K562 (cell line): Measurements from ENCODE around the gene PDE8A. TPM values are rescaled to one million over a fixed set of nuclear protein-coding genes. Genes with fewer than 3 reads are reported as not detected.

Experiments used
- ATAC-seq: fragments of 200-7000 bp; cut with Tn5 transposase; 3 replicates; pipeline ENCODE4 v1.9.1; 2020; ENCODE audit warnings: moderate library complexity
- BruUV-seq: library from RNA; stranded (reverse); fragments of 400-500 nt; replicated peaks from 2 replicates; lab custom pipeline; 2021; lab: Mats Ljungman, UMichigan
- CTCF ChIA-PET: fragments of 300-600 bp; formaldehyde crosslinking; extraction: SDS; loops from one replicate; lab custom pipeline; 2021; ENCODE audit warnings: low intra/inter-chr PET ratio; lab: Yijun Ruan, JAX
- POLR2A ChIA-PET: fragments of 300-600, 350-650 bp; sonication (Branson Sonifier 250); formaldehyde crosslinking; extraction: SDS; loops from one replicate; lab custom pipeline; 2021; ENCODE audit warnings: antibody characterized with exemption, inconsistent platforms; lab: Yijun Ruan, JAX
- DNase-seq, 4 experiments: peaks; one replicate each; pipeline versions ENCODE4 v3.0.0 to v3.0.0-alpha.2; 2011 to 2018; ENCODE audit warnings: low spot score in 3 of 4, mixed read lengths in 3 of 4; ENCODE audit errors: extremely low read depth in 1 of 4
- FAIRE-seq: peaks from 2 replicates; lab custom pipeline; 2011; peaks lifted over from hg19 to GRCh38; lab: Jason Lieb, UNC
- H2AFZ ChIP-seq: 2 replicates; pipeline ENCODE4 v1.6.0; 2011; ENCODE audit warnings: low read depth, low read length, control low read depth, inconsistent platforms
- H3K27ac ChIP-seq: fragments of 200-600 bp; 3 replicates; pipeline ENCODE4 v1.8.0; 2011; ENCODE audit warnings: low read depth, mild to moderate bottlenecking, control low read depth, inconsistent platforms, low read length, moderate library complexity, mixed read lengths; ENCODE audit errors: extremely low read depth
- H3K27me3 ChIP-seq, 2 experiments: fragments of 300-600 bp in 1 of 2; 2 replicates in 1 of 2; 3 replicates in 1 of 2; pipeline versions ENCODE4 v1.6.0 to v1.8.0; 2011; ENCODE audit warnings: inconsistent platforms in 2 of 2, low read length in 2 of 2, mild to moderate bottlenecking in 1 of 2, mixed read lengths in 1 of 2, moderate library complexity in 1 of 2; ENCODE audit not compliant: control insufficient read depth in 2 of 2, insufficient read depth in 2 of 2
- H3K36me3 ChIP-seq: fragments of 300-600 bp; 3 replicates; pipeline ENCODE4 v1.8.0; 2011; ENCODE audit warnings: mild to moderate bottlenecking, low read length, inconsistent platforms; ENCODE audit not compliant: control insufficient read depth, insufficient read depth
- H3K4me1 ChIP-seq, 2 experiments: fragments of 200-600 bp in 1 of 2; replicated peaks in 1 of 2; 2 replicates in 1 of 2; 3 replicates in 1 of 2; pipeline versions ENCODE4 v1.5.1 to v1.8.0; 2011; ENCODE audit warnings: inconsistent platforms in 2 of 2, low read length in 2 of 2, mild to moderate bottlenecking in 1 of 2, mixed read lengths in 1 of 2, moderate library complexity in 1 of 2; ENCODE audit not compliant: control insufficient read depth in 2 of 2, insufficient read depth in 2 of 2
- H3K4me2 ChIP-seq: 2 replicates; pipeline ENCODE4 v1.6.1; 2011; ENCODE audit warnings: low read length, control low read depth, inconsistent platforms, mixed read lengths; ENCODE audit not compliant: insufficient read depth
- H3K4me3 ChIP-seq: fragments of 200-600 bp; sonication (generic), shearing (Covaris generic); 2 replicates; pipeline ENCODE4 v1.5.1; 2016; ENCODE audit warnings: control low read depth, inconsistent platforms
- H3K79me2 ChIP-seq: fragments of 200-600 bp; 3 replicates; pipeline ENCODE4 v1.8.0; 2011; ENCODE audit warnings: low read length, inconsistent platforms; ENCODE audit not compliant: control insufficient read depth, insufficient read depth
- H3K9ac ChIP-seq, 2 experiments: 2 replicates each; pipeline versions ENCODE4 v1.6.0 to v1.6.1; 2011; ENCODE audit warnings: low read depth in 2 of 2, low read length in 2 of 2, control low read depth in 1 of 2, inconsistent platforms in 1 of 2, mild to moderate bottlenecking in 1 of 2, mixed read lengths in 1 of 2; ENCODE audit not compliant: insufficient read depth in 1 of 2
- H3K9me1 ChIP-seq: one replicate; pipeline ENCODE4 v1.6.0; 2011; ENCODE audit warnings: inconsistent platforms, mild to moderate bottlenecking, low read length, moderate library complexity; ENCODE audit not compliant: control insufficient read depth, insufficient read depth
- H3K9me3 ChIP-seq: replicated peaks from 2 replicates; pipeline ENCODE4 v1.5.1; 2011; ENCODE audit warnings: low read depth, low read length, inconsistent platforms; ENCODE audit not compliant: control insufficient read depth, insufficient read depth
- H4K20me1 ChIP-seq: replicated peaks from 2 replicates; pipeline ENCODE4 v1.6.1; 2011; ENCODE audit warnings: low read length, inconsistent platforms, mixed read lengths; ENCODE audit not compliant: control insufficient read depth, insufficient read depth
- GTF2A2 ChIP-seq: IDR thresholded peaks from 2 replicates; pipeline ENCODE4 v1.6.1; 2016; ENCODE audit warnings: mild to moderate bottlenecking, missing genetic modification characterization, missing compliant biosample characterization
- NCOR1 ChIP-seq: fragments of 450-650 bp; IDR thresholded peaks from 2 replicates; pipeline ENCODE4 v1.6.1; 2016; ENCODE audit warnings: mild to moderate bottlenecking, moderate library complexity
- SNAPC5 ChIP-seq: fragments of 250-450 bp; sonication (Bioruptor Pico); IDR thresholded peaks from 2 replicates; pipeline ENCODE4 v1.8.0; 2021; ENCODE audit warnings: moderate library complexity, mild to moderate bottlenecking, inconsistent platforms
- TAF7 ChIP-seq: fragments of 450-650 bp; IDR thresholded peaks from 2 replicates; pipeline ENCODE4 v1.6.1; 2016; ENCODE audit warnings: missing genetic modification characterization, missing compliant biosample characterization
- ZNF324 ChIP-seq: fragments of 250-450 bp; sonication (Bioruptor Pico); IDR thresholded peaks from 2 replicates; pipeline ENCODE4 v1.4.0; 2020; ENCODE audit warnings: mild to moderate bottlenecking
- WGBS: fragments of 100-300 bp; shearing (Covaris generic); methylation state at CpG from one replicate; pipeline ENCODE4 v1.1.6; 2016; ENCODE audit warnings: low coverage, mixed read lengths; ENCODE audit not compliant: insufficient coverage; ENCODE audit errors: missing lambda C conversion rate; 5-methylcytosine and 5-hydroxymethylcytosine counted together
- in situ Hi-C: fragments of 300-500 bp; cut with MboI; formaldehyde crosslinking; loops from 4 replicates; pipeline ENCODE4 v1.15.0; 2018; ENCODE audit warnings: inconsistent platforms, mixed read lengths
- intact Hi-C: fragments of 100-400 bp; cut with micrococcal nuclease; formaldehyde crosslinking; loops from 2 replicates; pipeline ENCODE4 v1.14.2; 2022
- polyA plus RNA-seq, 8 experiments: library from polyadenylated mRNA; depleted of rRNA in 4 of 8; stranded (reverse) in 5 of 8; unstranded in 3 of 8; fragments of >200 nt; fragmentation: Nextera tagmentation in 2 of 8; fragmentation: Illumina TruSeq in 1 of 8; extraction: Ambion mirVana in 2 of 8; extraction: Trizol in 1 of 8; gene quantifications; 2 replicates each; pipeline versions ENCODE4 v1.2.1 to v1.2.3, GENCODE V29; 2011 to 2014; ENCODE audit warnings: inconsistent platforms in 1 of 8, missing spikeins in 1 of 8
- total RNA-seq, 7 experiments: library from RNA; depleted of rRNA in 6 of 7; stranded (reverse); fragments of >200 nt in 6 of 7; fragmentation: Illumina TruSeq in 2 of 7; extraction: Trizol in 2 of 7; gene quantifications; 2 replicates each; pipeline versions ENCODE4 v1.2.1 to v1.2.3, GENCODE V29; 2011 to 2021; ENCODE audit warnings: low replicate concordance in 1 of 7
- TF ChIP-seq, protein P1 (sequence below): fragments of 250-450 bp; sonication (Bioruptor Pico); IDR thresholded peaks from 2 replicates; pipeline ENCODE4 v1.9.0; 2021; ENCODE audit warnings: mild to moderate bottlenecking, inconsistent platforms

Gene PDE8A
- total and polyA plus RNA-seq, 9 of the 15 experiments (the other 6 are each of a cell fraction or from before 2014, with no cell fraction given), result 5.9 to 40.3 (median 19.8) TPM

DNA sequence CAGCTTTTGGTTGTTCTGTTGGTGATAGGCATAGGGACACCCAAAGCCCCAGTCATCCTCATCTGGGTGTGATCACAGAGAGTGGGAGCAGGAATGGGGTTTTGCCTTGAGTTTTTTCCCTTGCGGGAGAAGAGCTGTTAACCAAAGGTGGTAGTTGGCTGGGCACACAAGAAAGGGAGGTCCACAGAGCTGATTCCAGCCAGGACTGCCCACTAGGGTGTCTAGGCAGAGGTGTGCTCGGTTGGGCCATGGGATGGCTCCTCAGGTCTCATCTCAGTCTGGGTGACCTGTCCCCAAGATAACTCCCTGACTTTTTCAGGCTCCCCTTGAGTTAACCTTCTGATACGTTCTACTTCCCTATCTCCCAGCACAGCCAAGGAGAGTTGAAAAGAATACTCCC lies 134.8 kb downstream of the PDE8A start:
- H2AFZ ChIP-seq, result no peak overlapping the region
- H3K9me3 ChIP-seq, result no peaks in the 10 kb centered on the region
- no peaks in the 10 kb centered on the region for H3K79me2 ChIP-seq
- in situ Hi-C loops (no loop called here), intact Hi-C loops (loop anchor here (5.0 kb wide), 1 partner anchor 54 kb away; no protein-coding TSS in a partner anchor)
- no peak for TF ChIP-seq ZNF324 (CRISPR knock-in tag)
- H3K9ac ChIP-seq, result no peak overlapping the region
- ChIA-PET CTCF (no interaction called here), POLR2A (interaction anchor here (0.7 kb wide), 1 partner anchor 133 kb away, joined by 4 read pairs; no protein-coding TSS in a partner anchor)
- H3K4me1 ChIP-seq, result peaks cover 8 to 30% of the 10 kb centered on the region in 2 experiments; a peak in 3 of 5 replicates
- peak; percentile 5; the same call in 1 of the 3 replicates for ATAC-seq
- H3K27me3 ChIP-seq, result no peaks in the 10 kb centered on the region
- 78% methylated on average over 3 of the region's 3 CpGs for WGBS
- H3K4me3 ChIP-seq, result no peak overlapping the region
- H3K36me3 ChIP-seq, result peaks cover 51% of the 10 kb centered on the region
- H3K9me1 ChIP-seq, result no peaks in the 10 kb centered on the region
- no peak overlapping the region for H3K4me2 ChIP-seq
- H3K27ac ChIP-seq, result no peak overlapping the region
- BruUV-seq, result no TSS peak
- DNase-seq, result peak in 1 of 4 experiments; percentile 19
- H4K20me1 ChIP-seq, result no peaks in the 10 kb centered on the region
- peak; percentile 65 for FAIRE-seq

DNA sequence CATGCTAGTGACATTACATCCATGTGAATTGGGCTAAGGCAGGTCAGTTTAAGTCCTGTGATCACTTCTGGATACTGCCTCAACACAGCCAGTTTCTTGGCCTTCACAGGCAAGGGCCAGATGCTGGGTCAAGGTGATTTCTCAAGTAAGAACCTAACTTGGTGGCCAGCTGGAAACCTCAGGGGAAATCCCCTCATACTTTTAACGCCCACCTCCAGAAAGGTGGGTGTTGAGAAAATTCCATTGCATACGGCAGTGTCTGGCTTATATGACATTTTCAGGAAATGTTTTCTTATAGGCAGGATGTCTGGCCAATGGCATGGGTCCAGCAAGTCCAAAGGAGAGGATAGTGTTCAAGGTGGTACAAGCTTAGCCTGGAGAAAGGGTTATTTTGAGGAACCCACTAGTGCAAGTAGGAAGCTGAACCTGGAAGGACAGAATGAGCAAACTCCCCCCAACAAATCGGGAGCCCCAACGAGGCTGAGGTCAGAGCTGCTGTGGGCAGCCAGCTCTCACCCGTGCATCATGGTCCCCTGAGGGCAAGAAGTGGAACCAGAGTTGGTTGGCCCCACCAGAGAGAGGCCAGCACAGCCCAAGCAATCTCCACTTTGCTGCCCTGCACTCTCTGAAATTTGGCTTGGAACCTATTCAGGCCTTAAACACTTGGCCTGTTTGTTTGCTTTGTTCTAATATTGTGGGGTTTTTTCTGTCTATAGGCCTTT lies 135.4 kb downstream of the PDE8A start:
- no TSS peak for BruUV-seq
- Histone ChIP-seq H3K4me1 (peaks cover 8 to 30% of the 10 kb centered on the region in 2 experiments; a peak in 3 of 5 replicates), H4K20me1 (no peaks in the 10 kb centered on the region), H3K79me2 (no peaks in the 10 kb centered on the region), H3K4me2 (no peak overlapping the region), H2AFZ (no peak overlapping the region), H3K27me3 (no peaks in the 10 kb centered on the region), H3K9me3 (no peaks in the 10 kb centered on the region), H3K36me3 (peaks cover 55% of the 10 kb centered on the region), H3K9ac (peak overlapping the region in 1 of 2 experiments; percentile 57; a peak in 1 of 4 replicates), H3K9me1 (no peaks in the 10 kb centered on the region), H3K27ac (no peak overlapping the region), H3K4me3 (no peak overlapping the region)
- WGBS, result 79% methylated on average over 5 of the region's 5 CpGs
- CTCF ChIA-PET, result no interaction called here
- FAIRE-seq, result no peak
- POLR2A ChIA-PET, result interaction anchor here (0.6 to 0.7 kb wide), 2 partner anchors 133 to 457 kb away, joined by 3 to 4 read pairs; no protein-coding TSS in a partner anchor
- intact Hi-C loops, result loop anchor here (5.0 kb wide), 1 partner anchor 55 kb away; no protein-coding TSS in a partner anchor
- DNase-seq, result no peak
- in situ Hi-C loops, result no loop called here
- no peak for ATAC-seq
- TF ChIP-seq TAF7 (no peak), NCOR1 (no peak), SNAPC5 (CRISPR knock-in tag) (no peak), GTF2A2 (tag) (no peak)
- TF ChIP-seq, protein P1, sequence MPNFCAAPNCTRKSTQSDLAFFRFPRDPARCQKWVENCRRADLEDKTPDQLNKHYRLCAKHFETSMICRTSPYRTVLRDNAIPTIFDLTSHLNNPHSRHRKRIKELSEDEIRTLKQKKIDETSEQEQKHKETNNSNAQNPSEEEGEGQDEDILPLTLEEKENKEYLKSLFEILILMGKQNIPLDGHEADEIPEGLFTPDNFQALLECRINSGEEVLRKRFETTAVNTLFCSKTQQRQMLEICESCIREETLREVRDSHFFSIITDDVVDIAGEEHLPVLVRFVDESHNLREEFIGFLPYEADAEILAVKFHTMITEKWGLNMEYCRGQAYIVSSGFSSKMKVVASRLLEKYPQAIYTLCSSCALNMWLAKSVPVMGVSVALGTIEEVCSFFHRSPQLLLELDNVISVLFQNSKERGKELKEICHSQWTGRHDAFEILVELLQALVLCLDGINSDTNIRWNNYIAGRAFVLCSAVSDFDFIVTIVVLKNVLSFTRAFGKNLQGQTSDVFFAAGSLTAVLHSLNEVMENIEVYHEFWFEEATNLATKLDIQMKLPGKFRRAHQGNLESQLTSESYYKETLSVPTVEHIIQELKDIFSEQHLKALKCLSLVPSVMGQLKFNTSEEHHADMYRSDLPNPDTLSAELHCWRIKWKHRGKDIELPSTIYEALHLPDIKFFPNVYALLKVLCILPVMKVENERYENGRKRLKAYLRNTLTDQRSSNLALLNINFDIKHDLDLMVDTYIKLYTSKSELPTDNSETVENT (CRISPR knock-in tag), result no peak
